Measurements from ENCODE around the gene MMP25.

Gene MMP25

GRCh38 chr16:3096362-3096761 lies 50.0 kb downstream of the MMP25 start:
- no peak for DNase-seq

- no peak for DNase-seq
These were observed 50.9 kb downstream of the MMP25 start for GRCh38 chr16:3097266-3097665.

- no peak for DNase-seq
These were observed 52.4 kb downstream of the MMP25 start, which contains the start of gene ZSCAN10 for GRCh38 chr16:3098459-3099394. ZSCAN10 (minus strand) TSS chr16:3099294; CDS start chr16:3092937, 6,357 bp downstream.

GRCh38 chr16:3099395-3099731 lies 53.0 kb downstream of the MMP25 start:
- no peak for DNase-seq

- DNase-seq: peak; percentile 89
These were observed 53.6 kb downstream of the MMP25 start for GRCh38 chr16:3099732-3100499.

- peak; percentile 70 for DNase-seq
These were observed 54.9 kb downstream of the MMP25 start for GRCh38 chr16:3101018-3101840.

GRCh38 chr16:3101841-3102470 lies 55.6 kb downstream of the MMP25 start:
- peak; percentile 69 for DNase-seq

GRCh38 chr16:3106205-3106928 lies 60.0 kb downstream of the MMP25 start:
- DNase-seq: peak; percentile 83

Measured in MV-4-11 (cell line).